Measurements from ENCODE around the gene NR4A1.

The NR4A1 gene

DNA sequence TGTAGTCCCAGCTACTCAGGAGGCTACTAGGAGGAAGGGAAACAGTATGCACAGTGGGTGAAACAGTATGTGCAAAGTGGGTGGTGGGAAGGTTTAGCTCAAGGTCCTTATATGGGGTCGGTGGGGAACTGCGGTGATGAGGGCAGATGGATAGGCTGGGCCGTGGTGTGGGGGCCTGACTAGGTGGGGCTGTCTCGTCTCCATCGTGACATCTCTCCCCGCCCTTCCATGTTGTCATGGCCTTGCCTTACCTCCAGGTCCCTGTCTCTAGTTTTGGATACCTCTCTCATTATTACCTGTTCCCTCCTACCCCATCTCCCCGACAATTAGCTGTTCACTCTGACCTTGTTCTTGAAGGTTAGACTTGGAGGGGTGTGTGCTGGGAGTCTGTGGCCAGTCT, 4.4 kb upstream of the NR4A1 start:
- TF ChIP-seq, protein P1, sequence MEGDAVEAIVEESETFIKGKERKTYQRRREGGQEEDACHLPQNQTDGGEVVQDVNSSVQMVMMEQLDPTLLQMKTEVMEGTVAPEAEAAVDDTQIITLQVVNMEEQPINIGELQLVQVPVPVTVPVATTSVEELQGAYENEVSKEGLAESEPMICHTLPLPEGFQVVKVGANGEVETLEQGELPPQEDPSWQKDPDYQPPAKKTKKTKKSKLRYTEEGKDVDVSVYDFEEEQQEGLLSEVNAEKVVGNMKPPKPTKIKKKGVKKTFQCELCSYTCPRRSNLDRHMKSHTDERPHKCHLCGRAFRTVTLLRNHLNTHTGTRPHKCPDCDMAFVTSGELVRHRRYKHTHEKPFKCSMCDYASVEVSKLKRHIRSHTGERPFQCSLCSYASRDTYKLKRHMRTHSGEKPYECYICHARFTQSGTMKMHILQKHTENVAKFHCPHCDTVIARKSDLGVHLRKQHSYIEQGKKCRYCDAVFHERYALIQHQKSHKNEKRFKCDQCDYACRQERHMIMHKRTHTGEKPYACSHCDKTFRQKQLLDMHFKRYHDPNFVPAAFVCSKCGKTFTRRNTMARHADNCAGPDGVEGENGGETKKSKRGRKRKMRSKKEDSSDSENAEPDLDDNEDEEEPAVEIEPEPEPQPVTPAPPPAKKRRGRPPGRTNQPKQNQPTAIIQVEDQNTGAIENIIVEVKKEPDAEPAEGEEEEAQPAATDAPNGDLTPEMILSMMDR (IDR thresholded peaks at IDR 0.05; ENCODE audit: borderline replicate concordance, control extremely low read depth, extremely low read depth, insufficient read depth, missing control alignments) = no peak
- DNase-seq (ENCODE audit: low spot score) = no peak
- in situ Hi-C loops (cut with MboI; ENCODE audit: low sequenced_read_pairs, unreplicated experiment) = no loop called here

DNA sequence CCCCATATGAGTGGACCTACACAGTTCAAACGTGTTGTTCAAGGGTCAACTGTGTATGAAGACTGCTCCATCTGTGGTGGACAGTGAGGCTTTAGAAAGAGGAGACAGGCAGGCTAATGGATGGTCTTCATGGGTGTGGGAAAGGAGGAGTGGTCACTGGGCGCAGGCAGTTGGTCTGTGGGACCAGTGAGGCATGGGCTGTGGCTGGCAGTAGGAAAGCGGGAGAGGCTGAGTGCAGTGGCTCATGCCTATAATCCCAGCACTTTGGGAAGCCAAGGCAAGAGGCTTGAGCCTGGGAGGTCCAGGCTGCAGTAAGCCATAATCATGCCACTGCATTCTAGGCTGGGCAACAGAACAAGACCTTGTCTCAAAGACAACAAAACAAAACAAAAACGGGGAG, 2.0 kb upstream of the NR4A1 start:
- no peak for DNase-seq (ENCODE audit: low spot score)
- TF ChIP-seq, protein P1 (IDR thresholded peaks at IDR 0.05; ENCODE audit: borderline replicate concordance, control extremely low read depth, extremely low read depth, insufficient read depth, missing control alignments) = no peak
- in situ Hi-C loops (cut with MboI; ENCODE audit: low sequenced_read_pairs, unreplicated experiment) = no loop called here

DNA sequence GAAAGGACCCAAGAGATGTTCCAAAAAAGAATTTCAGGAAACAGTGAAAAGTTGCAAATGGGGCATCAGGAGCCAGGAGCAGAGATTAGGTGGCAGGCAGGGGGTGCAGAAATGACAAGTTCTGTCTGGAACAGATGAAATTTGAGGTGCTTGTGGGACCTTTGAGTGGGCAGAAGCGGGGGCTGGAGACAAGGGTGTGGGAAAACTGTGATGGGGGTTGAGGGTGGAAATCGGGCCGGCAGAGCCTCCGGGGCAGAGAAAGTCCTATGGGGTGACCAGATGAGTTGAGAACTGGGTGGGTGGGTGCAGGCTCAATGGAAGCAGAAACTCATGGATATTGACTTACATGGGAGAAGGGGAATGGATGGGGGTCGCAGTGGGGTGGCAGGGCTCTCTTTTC, 1.6 kb upstream of the NR4A1 start:
- DNase-seq (ENCODE audit: low spot score) = no peak
- in situ Hi-C loops (cut with MboI; ENCODE audit: low sequenced_read_pairs, unreplicated experiment) = no loop called here
- TF ChIP-seq, protein P1 (IDR thresholded peaks at IDR 0.05; ENCODE audit: borderline replicate concordance, control extremely low read depth, extremely low read depth, insufficient read depth, missing control alignments) = no peak

DNA sequence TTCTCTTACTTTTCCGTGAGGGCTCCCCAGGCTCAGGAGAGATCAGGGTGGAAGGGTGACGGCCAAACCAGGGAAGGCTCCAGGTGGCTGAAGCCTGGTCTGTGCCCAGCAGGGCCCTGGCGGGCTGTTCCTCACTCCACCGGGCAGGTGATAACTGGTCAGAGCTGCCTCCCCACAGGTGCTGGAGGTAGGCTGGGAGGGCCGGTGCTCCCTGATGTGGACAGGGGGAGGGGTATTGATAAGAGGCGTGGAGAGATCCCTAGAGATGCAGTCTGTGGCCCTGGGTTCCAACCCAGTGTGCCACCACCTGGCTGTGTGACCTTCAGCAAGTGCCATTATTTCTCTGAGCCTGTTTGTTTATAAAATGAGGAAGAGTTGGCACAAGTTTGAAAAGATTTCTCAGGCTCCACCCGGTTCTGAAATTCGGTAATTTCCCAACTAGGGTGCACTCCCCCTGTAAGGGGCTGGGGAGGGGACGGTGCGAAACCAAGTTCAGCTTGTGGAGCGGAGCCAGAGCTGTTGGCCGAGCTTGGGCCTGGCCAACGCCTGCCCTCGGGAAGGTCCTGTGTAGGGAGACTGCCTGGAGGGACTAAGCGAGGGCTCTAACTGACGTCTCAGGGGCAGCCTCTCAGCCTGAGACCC, 1.0 kb upstream of the NR4A1 start:
- no peak for DNase-seq (ENCODE audit: low spot score)
- TF ChIP-seq, protein P1 (IDR thresholded peaks at IDR 0.05; ENCODE audit: borderline replicate concordance, control extremely low read depth, extremely low read depth, insufficient read depth, missing control alignments) = no peak
- in situ Hi-C loops (cut with MboI; ENCODE audit: low sequenced_read_pairs, unreplicated experiment) = no loop called here

DNA sequence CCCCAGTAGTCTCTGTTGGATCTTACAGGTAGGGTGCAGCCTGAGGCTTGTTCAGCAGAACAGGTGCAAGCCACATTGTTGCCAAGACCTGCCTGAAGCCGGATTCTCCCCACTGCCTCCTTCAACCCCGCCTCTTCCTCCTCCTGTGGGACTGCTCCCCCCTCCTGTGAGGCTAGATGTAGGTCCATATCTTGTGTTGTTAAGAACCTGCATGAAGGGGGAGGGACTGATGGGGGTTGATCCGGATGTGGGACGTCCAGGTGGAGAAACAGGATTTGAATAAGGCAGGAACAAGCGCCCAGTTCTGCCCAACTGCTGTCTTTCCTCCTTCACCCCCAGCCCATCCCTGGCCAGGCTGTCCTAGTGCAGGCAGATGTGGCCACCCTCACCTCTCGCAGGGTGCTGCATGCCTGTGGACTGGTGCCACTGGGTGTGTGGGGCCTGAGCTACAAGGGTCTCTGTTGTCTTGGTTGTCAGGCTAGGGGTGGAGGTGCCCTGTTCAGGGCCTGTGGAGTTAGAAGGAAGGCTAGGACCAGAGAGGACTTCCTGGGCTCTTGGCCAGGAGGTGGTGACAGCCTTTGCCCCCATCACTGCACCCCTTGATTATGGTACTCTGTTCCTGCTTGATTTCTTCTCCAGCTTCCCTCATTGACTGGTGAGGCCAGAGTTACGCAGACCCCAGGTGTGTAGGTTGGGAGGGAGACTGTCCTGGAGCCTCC, 1.4 kb downstream of the NR4A1 start:
- TF ChIP-seq, protein P1 (IDR thresholded peaks at IDR 0.05; ENCODE audit: borderline replicate concordance, control extremely low read depth, extremely low read depth, insufficient read depth, missing control alignments) = no peak
- no peak for DNase-seq (ENCODE audit: low spot score)
- in situ Hi-C loops (cut with MboI; ENCODE audit: low sequenced_read_pairs, unreplicated experiment) = no loop called here

DNA sequence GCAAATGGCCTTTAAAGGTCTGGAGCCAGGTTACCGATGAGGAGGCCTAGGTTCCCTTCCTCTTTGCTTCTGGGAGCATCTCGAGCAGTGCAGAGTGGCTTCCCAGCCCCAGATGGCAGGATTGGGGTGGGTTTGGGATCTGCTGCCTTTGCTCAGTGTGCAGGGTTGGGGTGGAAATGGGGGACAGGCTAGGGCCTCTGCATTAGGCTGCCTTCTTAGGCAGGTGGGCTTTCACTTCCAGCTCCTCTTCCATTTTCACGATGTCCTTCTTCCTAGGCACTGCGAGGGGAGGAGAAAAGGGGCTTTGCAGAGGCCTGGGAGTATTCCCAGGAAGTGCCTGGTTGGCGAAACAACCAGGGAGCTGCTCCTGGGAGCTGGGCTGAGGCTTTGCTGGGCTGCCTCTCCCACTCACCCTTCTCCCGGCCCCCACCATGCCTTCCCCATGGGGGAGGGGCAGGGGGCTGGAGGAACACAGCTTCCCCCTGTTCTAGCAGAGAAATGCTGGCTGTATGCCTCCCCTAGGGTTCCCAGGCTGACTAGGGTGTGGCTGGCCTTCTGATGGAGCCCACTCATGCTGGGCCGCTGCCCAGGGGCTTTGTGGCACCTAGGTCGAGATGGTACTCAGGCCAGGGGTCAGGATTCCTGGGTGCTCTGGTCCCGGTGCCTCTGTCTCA, 2.4 kb downstream of the NR4A1 start:
- no peak for DNase-seq (ENCODE audit: low spot score)
- in situ Hi-C loops (cut with MboI; ENCODE audit: low sequenced_read_pairs, unreplicated experiment) = no loop called here
- TF ChIP-seq, protein P1 (IDR thresholded peaks at IDR 0.05; ENCODE audit: borderline replicate concordance, control extremely low read depth, extremely low read depth, insufficient read depth, missing control alignments) = no peak

Measured in GM13976 (cell line).